Ecto neural progenitor cell (in vitro differentiated cells): Measurements from ENCODE around the gene MYO7A.

Source experiments
- DNase-seq: peaks from one replicate; pipeline ENCODE4 v3.0.0-alpha.2; 2018; ENCODE audit warnings: low spot score

The MYO7A gene

DNA sequence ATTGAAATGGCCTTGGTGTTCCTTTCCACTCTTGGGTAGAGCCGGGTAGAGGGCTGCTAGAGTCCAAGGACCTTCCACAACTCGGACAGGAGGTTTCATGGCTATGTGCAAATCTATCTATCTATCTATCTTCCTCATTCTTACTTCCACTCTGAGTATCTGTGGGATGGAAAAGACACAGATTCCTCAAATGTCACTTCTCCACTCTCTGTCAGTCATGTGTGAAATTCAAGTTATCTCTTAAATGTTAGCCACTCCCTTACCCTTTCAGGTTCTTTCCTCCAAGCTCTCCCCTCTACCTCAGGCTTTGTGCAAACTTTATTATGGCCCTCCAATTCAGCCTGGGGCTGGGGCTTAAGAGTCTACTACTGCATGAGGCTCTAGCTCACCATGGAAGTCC is 89.1 kb downstream of the MYO7A start:
- DNase-seq = no peak

DNA sequence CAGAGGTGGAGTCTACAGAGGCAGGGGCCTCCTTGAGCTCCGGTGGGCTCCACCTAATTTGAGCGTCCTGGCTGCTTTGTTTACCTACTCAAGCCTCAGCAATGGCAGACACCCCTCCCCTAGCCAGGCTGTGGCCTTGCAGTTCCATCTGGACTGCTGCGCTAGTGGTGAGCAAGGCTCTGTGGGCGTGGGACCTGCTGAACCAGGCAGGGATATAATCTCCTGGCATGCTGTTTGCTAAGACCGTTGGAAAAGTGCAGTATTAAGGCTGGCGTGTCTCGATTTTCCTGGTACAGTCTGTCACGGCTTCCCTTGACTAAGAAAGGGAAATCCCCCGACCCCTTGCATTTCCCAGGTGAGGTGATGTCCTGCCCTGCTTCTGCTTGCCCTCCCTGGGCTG is 95.8 kb downstream of the MYO7A start:
- DNase-seq = no peak

DNA sequence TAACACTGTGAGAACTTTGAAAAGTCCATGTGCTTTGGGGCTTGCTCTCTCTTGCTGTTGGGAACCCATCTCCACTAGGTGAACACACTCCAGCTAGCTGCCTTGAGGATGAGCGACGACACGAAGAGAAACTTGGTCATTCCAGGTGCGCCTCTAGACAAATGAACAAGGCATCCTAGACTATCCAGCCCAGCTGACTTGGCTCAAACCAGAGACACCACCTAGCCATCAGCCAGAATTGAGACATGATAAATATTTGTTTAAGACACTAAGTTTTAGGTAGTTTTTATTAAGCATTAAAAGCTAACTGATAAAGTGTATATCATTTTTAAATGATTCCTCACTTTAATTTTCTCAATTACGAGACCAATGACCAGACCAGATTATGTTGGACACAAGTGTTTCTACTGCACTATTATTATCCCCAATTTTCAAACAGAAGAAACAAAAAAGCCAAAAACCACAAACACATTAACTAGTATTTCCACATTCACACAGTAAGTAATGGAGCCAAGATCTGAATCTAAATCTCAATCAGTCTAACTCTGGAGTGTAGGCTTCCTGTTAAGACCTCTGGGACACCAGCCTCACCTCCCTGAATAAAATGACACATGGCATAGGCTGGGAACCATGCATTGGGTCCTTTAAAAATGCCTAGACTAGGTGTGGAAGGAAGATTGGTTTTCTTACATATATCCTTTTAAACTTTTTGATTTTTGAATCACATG is 103.0 kb downstream of the MYO7A start:
- DNase-seq = no peak

DNA sequence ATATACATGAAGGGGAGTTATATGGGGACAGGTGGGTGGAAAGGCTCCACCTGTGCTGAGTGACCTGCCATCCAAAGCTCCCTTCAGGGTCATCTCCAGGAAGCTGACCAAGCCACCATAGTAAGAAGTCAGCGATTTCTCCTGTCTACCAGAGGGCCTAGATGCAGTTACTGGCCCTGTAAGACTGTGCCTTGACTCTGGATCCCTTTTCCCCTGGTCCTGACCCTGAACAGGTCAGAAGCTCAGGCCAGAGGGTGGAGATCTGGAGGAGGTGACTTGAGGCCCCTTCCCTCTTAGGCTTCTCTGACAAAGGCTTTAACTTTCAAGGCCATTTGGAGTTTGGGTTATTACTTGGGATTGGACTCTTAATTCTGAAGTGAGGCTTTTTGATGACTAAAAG is 103.8 kb downstream of the MYO7A start:
- no peak for DNase-seq

DNA sequence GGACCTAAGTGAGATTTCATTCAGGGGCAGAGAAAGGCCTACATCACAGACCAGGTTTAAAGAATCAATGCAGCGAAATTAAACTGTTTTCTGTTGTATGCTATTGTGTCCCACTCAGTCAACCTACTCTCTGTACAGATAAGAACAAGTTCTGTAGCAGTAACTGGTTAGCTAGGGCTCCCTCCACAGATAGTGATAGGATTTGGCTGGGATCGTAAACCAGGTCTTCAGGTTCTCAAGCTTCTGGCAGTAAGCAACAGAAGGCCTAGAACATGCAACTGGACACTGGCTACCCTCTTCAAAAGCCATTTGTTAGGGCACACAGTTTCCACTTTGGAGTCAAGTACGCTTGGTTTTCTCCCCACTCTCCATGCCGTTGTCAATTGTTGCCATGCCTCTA is 104.2 kb downstream of the MYO7A start:
- DNase-seq = no peak

DNA sequence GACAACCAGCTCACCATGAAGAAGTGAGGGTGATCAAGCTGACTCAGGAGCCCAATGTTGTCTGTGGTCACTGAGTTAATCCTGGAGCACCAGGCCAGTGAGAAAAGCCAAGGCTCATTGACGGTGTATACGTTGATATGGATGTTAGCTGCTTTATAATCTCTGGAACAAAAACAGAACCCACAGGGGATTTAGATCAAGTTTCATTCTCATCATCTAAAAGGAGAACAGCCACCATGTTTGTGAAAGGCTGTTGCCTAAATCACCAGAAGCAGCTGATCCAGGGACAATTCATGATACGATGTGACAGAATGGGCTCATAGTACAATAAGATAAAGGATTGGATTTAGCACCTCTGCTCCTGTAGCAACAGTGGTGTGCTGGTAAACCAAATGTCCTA is 105.0 kb downstream of the MYO7A start:
- DNase-seq = no peak

DNA sequence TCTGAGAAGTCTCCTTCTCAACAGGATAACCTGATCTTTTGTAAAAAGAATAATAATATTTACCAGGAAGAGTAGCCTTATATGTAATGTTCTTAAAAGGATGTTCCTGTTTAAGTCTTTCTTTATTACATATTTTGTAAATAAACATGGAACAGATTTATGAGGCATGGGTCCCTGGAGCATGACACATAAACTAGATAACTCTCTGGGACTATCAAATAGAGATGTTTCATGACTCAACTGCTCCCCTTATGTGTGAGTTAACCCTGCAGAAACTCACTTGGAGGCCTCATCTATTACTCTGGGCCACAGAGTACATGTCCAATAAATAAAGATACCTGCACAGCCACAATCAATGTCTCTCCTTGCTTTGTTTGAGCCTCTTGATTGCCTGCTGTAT is 108.9 kb downstream of the MYO7A start:
- DNase-seq = no peak

DNA sequence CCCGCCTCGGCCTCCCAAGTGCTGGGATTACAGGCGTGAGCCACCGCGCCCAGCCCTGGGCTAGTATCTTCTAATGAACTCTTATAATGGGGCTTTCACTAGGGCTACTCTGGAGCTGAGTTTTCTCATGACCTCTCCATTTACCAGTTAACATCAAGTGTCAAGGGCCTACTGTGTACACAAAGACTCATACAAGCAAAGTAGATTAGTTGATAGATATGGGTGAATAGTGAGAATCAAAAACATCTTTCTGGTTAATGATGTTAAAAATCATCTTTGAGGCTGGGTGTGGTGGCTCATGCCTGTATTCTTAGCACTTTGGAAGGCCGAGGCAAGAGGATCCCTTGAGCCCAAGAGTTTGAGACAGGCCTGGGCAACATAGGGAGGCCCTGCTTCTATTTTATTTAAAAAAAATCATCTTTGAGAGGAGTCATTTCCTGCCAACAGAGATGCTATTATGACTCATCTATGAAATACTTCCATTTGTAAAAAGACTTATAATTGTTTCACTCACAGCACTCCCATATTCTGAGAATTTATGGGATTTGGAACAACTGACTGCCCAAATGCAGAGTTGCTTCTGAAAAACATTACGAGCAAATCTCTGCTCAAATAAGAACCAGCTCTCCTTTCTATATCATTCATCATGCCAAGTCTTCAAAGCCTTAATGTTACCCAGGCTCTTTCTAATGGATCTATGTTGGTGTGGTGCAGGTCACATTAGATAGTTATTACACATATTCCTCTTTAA is 116.4 kb downstream of the MYO7A start:
- no peak for DNase-seq

DNA sequence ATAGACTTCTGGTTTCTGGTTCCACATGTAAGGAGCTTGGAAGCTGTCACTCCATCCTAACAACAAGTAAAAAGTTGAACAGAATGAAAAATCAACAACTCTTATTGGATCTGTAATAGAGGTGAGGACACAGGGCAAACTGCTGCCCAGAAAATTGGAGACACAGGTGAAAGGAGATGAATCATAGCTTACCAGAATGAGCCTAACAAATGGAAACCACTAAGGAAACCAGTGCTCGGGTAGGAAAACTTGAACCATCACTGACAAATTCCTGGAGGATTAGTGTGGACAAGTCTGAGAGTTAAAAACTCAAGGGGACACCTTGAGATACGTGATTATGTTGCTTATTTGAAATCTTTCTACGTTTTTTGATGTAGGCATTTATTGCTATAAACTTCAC is 121.4 kb downstream of the MYO7A start:
- no peak for DNase-seq

DNA sequence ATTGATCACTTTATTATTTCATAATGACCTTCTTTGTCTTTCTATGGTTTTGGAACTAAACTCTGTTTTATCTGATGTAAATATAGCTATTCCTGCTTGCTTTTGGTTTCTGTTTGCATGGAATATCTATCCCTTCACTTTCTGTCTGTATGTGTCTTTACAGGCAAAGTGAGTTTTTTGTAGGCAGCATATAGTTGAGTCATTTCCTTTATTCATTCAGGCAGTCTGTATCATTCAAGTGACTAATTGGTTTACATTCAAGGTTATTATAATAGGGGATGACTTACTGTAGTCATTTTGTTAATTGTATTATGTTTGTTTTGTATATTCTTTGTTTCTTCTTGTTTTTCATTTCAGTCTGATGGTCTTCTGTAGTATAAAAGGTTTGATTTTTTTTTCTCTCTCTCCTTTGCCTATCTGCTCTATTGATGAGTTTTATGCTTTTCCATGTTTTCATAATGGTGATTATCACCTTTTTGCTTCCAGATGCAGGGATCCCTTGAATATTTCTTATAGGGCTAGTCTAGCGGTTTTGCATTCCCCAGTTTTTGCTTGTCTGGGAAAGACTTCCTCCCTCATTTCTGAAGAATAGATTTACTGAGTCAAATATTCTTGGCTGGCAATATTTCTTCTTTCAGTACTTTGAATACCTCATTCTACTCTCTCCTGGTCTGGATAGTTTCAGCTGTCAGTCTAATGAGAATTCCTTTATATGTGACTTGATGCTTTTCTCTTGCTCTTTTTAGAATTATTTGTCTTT is 123.0 kb downstream of the MYO7A start:
- DNase-seq = no peak

DNA sequence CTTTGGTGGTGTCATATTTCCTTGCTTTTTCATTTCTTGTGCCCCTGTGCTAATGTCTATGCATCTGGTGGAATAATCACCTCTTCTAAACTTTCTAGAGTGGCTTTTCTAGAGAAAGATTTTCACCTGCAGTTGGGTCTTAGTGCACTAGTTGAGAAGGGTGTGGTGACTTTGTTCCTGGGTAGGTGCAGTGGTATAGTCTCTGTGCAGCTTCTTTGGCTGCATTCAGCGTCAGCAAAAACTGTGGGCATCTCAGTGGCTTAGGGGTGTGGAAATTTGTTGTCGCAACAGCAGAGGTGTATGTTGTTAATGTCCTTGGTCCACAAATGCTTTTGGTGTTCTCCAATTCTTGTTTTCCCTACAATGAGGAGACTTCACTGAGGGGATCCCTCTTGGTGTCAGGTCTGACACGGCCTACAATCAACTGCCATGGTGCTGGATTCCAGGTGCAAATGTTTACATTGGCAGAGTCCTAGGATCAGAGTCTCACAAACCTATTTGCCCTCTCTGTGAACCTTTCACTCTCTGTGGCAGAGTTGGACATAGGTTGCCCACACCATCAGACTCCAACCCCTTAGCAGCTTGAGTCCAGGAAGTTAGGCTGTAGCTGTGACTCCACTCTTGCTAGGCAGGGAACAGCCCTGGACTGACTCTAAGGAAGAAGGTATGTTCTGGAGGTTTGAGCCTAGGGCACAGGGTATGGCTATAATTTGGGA is 124.7 kb downstream of the MYO7A start:
- DNase-seq = no peak

DNA sequence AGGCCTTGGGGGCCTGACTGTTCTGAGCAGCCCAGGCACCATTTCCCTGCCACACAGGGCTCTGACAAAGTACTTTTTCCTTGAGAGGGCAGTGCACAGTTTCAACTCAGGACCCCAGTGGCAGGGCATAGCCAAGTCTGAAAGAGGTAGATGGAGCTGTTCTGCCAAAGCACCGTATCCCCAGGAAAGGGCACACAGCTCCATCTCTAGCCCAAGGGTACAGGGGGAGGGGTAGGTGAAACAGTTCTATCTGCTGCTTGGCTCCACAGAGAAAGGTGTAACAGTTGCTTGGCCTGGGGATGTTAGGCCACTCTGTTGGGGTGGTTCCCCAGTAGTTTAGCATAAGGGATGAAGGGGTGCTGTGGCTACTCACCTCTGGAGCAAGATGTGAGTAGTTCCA is 125.6 kb downstream of the MYO7A start:
- no peak for DNase-seq

DNA sequence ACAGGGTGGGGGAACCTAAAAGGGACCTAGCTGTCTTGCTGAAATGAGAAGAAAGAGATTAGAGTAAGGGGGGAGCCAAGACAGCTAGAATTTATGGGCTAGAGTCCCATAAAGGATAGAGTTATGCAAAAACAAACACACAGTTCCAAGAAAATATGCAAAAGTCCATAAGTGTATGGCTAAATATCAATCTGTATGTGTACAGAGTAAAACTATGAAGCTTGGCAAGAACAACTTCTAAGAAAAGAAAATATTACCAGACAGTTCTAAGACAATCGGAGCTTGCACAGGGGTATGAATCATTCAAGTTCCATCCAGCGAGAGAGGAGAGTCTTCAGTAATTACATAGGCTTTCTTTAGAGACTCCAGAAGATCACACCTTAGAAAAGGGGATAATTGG is 131.6 kb downstream of the MYO7A start:
- DNase-seq = no peak

DNA sequence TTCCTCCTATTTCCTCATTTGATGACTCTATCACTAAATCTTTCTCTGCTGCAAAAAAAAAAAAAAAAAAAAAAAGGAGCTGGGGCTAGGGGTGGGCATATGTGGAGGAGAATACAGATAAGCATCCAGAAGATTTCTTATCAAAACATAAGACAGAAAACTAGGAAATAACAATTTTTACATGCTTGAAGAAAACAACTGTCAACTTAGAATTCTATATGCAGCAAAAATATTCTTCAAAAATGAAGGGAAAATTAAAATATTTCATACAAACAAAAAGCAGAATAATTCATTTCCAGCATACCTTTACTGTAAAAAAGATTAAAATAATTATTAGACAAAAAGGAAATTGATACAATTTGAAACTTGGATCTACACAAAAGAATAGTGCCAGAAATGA is 134.8 kb downstream of the MYO7A start:
- no peak for DNase-seq
